H9 (cell line): ENCODE data around the gene FBXO22. TPM values are rescaled to one million over a fixed set of nuclear protein-coding genes. Genes with fewer than 3 reads are reported as not detected.

Experiments used
- DNase-seq: peaks from one replicate; pipeline ENCODE4 v3.0.0-alpha.2; 2017
- H2AFZ ChIP-seq: one replicate; pipeline ENCODE4 v1.6.1; 2013; ENCODE audit warnings: mild to moderate bottlenecking, low read length, control low read depth, moderate library complexity
- H2AK5ac ChIP-seq: 2 replicates; pipeline ENCODE4 v1.6.1; 2013; ENCODE audit warnings: low read length, control low read depth, mixed read lengths; ENCODE audit not compliant: insufficient read length
- H2BK120ac ChIP-seq: one replicate; pipeline ENCODE4 v1.6.1; 2013; ENCODE audit warnings: low read depth, mild to moderate bottlenecking, low read length, control low read depth, inconsistent platforms; ENCODE audit not compliant: poor library complexity, severe bottlenecking
- H2BK12ac ChIP-seq: 2 replicates; pipeline ENCODE4 v1.6.1; 2013; ENCODE audit warnings: low read length, control low read depth, mixed read lengths, low read depth; ENCODE audit not compliant: insufficient read length
- H2BK15ac ChIP-seq: 2 replicates; pipeline ENCODE4 v1.6.1; 2013; ENCODE audit warnings: low read depth, low read length, control low read depth
- H2BK20ac ChIP-seq: one replicate; pipeline ENCODE4 v1.6.1; 2013; ENCODE audit warnings: low read depth, mild to moderate bottlenecking, low read length, control low read depth, inconsistent platforms; ENCODE audit not compliant: poor library complexity, severe bottlenecking
- H2BK5ac ChIP-seq: 2 replicates; pipeline ENCODE4 v1.6.1; 2013; ENCODE audit warnings: low read length, control low read depth, mixed read lengths; ENCODE audit not compliant: insufficient read length
- H3K14ac ChIP-seq: 2 replicates; pipeline ENCODE4 v1.6.1; 2013; ENCODE audit warnings: low read length, control low read depth; ENCODE audit not compliant: insufficient read depth
- H3K18ac ChIP-seq: 2 replicates; pipeline ENCODE4 v1.6.1; 2013; ENCODE audit warnings: low read depth, mild to moderate bottlenecking, mixed read lengths, low read length, control low read depth; ENCODE audit not compliant: insufficient read length
- H3K23ac ChIP-seq: 2 replicates; pipeline ENCODE4 v1.6.1; 2013; ENCODE audit warnings: low read length, control low read depth, mixed read lengths, low read depth; ENCODE audit not compliant: insufficient read length
- H3K23me2 ChIP-seq: 2 replicates; pipeline ENCODE4 v1.6.1; 2013; ENCODE audit warnings: low read depth, mild to moderate bottlenecking, mixed read lengths, low read length, control low read depth; ENCODE audit not compliant: insufficient read length, poor library complexity, severe bottlenecking
- H3K27ac ChIP-seq: 2 replicates; pipeline ENCODE4 v1.5.1; 2013; ENCODE audit warnings: low read length, control low read depth, mixed read lengths, low read depth; ENCODE audit not compliant: insufficient read length
- H3K27me3 ChIP-seq: 2 replicates; pipeline ENCODE4 v1.6.1; 2013; ENCODE audit warnings: low read length, control low read depth, inconsistent platforms; ENCODE audit not compliant: insufficient read depth
- H3K4ac ChIP-seq: 2 replicates; pipeline ENCODE4 v1.6.1; 2013; ENCODE audit warnings: low read depth, mild to moderate bottlenecking, control low read depth, inconsistent platforms, low read length, moderate library complexity
- H3K4me1 ChIP-seq: 2 replicates; pipeline ENCODE4 v1.6.1; 2013; ENCODE audit warnings: low read length, control low read depth, inconsistent platforms; ENCODE audit not compliant: insufficient read depth
- H3K4me2 ChIP-seq: 2 replicates; pipeline ENCODE4 v1.6.1; 2013; ENCODE audit warnings: low read length, control low read depth, mixed read lengths; ENCODE audit not compliant: insufficient read length, insufficient read depth
- H3K56ac ChIP-seq: 2 replicates; pipeline ENCODE4 v1.6.1; 2013; ENCODE audit warnings: low read depth, mild to moderate bottlenecking, mixed read lengths, low read length, control low read depth; ENCODE audit not compliant: insufficient read length
- H3K79me1 ChIP-seq: 2 replicates; pipeline ENCODE4 v1.6.1; 2013; ENCODE audit warnings: low read depth, mild to moderate bottlenecking, moderate library complexity, low read length, control low read depth, inconsistent platforms; ENCODE audit not compliant: insufficient read depth, poor library complexity, severe bottlenecking
- H3K79me2 ChIP-seq: 2 replicates; pipeline ENCODE4 v1.6.1; 2013; ENCODE audit warnings: low read length, control low read depth, inconsistent platforms; ENCODE audit not compliant: insufficient read depth
- H3K9ac ChIP-seq: 2 replicates; pipeline ENCODE4 v1.6.1; 2013; ENCODE audit warnings: low read length, control low read depth, mixed read lengths; ENCODE audit not compliant: insufficient read length; ENCODE audit errors: extremely low read depth
- H3K9me3 ChIP-seq: one replicate; pipeline ENCODE4 v1.6.1; 2013; ENCODE audit warnings: low read depth, low read length, inconsistent platforms; ENCODE audit not compliant: control insufficient read depth
- H3T11ph ChIP-seq: one replicate; pipeline ENCODE4 v1.6.1; 2013; ENCODE audit warnings: mild to moderate bottlenecking, low read length, control low read depth, inconsistent platforms
- H4K20me1 ChIP-seq: one replicate; pipeline ENCODE4 v1.6.1; 2013; ENCODE audit not compliant: control insufficient read depth, insufficient read length, insufficient read depth
- H4K5ac ChIP-seq: 2 replicates; pipeline ENCODE4 v1.6.1; 2013; ENCODE audit warnings: low read depth, mild to moderate bottlenecking, mixed read lengths, low read length, control low read depth; ENCODE audit not compliant: insufficient read length
- H4K8ac ChIP-seq: replicated peaks from 2 replicates; pipeline ENCODE4 v1.6.1; 2013; ENCODE audit warnings: low read length, control low read depth, mixed read lengths, low read depth; ENCODE audit not compliant: insufficient read length
- H4K91ac ChIP-seq: 2 replicates; pipeline ENCODE4 v1.6.1; 2013; ENCODE audit warnings: low read depth, mild to moderate bottlenecking, moderate library complexity, mixed read lengths, low read length, control low read depth; ENCODE audit not compliant: insufficient read length
- H3K27ac Mint-ChIP-seq, 3 experiments: 2 replicates in 2 of 3; 3 replicates in 1 of 3; pipeline ENCODE4 v1.8.0; 2020 to 2021; ENCODE audit warnings: mixed read lengths in 3 of 3, mild to moderate bottlenecking in 1 of 3, moderate library complexity in 1 of 3
- H3K27me3 Mint-ChIP-seq: 2 replicates; pipeline ENCODE4 v1.8.0; 2021; ENCODE audit warnings: low read depth, mild to moderate bottlenecking, moderate library complexity, mixed read lengths
- H3K36me3 Mint-ChIP-seq, 3 experiments: 2 replicates in 2 of 3; 3 replicates in 1 of 3; pipeline ENCODE4 v1.8.0; 2020 to 2021; ENCODE audit warnings: low read depth in 3 of 3, mixed read lengths in 3 of 3; ENCODE audit not compliant: insufficient read depth in 1 of 3
- H3K4me1 Mint-ChIP-seq, 2 experiments: 2 replicates each; pipeline ENCODE4 v1.8.0; 2020; ENCODE audit warnings: mixed read lengths in 2 of 2
- H3K4me3 Mint-ChIP-seq, 2 experiments: 2 replicates in 1 of 2; 3 replicates in 1 of 2; pipeline ENCODE4 v1.8.0; 2020 to 2021; ENCODE audit warnings: mild to moderate bottlenecking in 2 of 2, mixed read lengths in 2 of 2, moderate library complexity in 1 of 2
- H3K9me3 Mint-ChIP-seq, 2 experiments: 2 replicates in 1 of 2; 3 replicates in 1 of 2; pipeline ENCODE4 v1.8.0; 2020; ENCODE audit warnings: mild to moderate bottlenecking in 2 of 2, mixed read lengths in 2 of 2, moderate library complexity in 1 of 2
- CTCF ChIP-seq: fragments of 200-600 bp; sonication (generic); conservative IDR thresholded peaks from 3 replicates; pipeline ENCODE4 v1.8.0; 2021; ENCODE audit warnings: antibody characterized with exemption, mild to moderate bottlenecking
- WGBS: extraction: QIAGEN DNeasy Blood & Tissue Kit; methylation state at CpG from one replicate; pipeline ENCODE4 v1.1.7; 2013; ENCODE audit warnings: missing lambda C conversion rate, low lambda C conversion rate, mixed read lengths; ENCODE audit not compliant: insufficient read length; ENCODE audit errors: extremely low coverage; 5-methylcytosine and 5-hydroxymethylcytosine counted together
- total RNA-seq: library from RNA; stranded (reverse); gene quantifications from 2 replicates; pipeline ENCODE4 v1.2.1, GENCODE V29; 2021

Gene FBXO22
- total RNA-seq, 1 experiment from 2014 or later: 59.9 TPM

GRCh38 chr15:75928680-75929608 lies 25.3 kb downstream of the FBXO22 start:
- Histone ChIP-seq H4K5ac (no peak overlapping the region), H3K79me1 (no peaks in the 10 kb centered on the region), H2BK12ac (no peak overlapping the region), H3K4me1 (peaks cover 10% of the 10 kb centered on the region), H2BK120ac (no peak overlapping the region), H3K4me2 (no peak overlapping the region), H3K4ac (no peak overlapping the region), H3K18ac (no peak overlapping the region), H3K27me3 (no peaks in the 10 kb centered on the region), H3K9me3 (no peaks in the 10 kb centered on the region), H2BK5ac (no peak overlapping the region), H3K23me2 (no peaks in the 10 kb centered on the region), H4K8ac (no peak overlapping the region), H3K79me2 (0 out of 2 replicates have a peak, but pooled peaks cover 1% of the 10 kb centered on the region), H3K56ac (no peak overlapping the region), H2BK20ac (no peak overlapping the region), H2AFZ (no peak overlapping the region), H4K91ac (no peak overlapping the region), H3K23ac (no peak overlapping the region), H2AK5ac (no peak overlapping the region), H3K27ac (no peak overlapping the region), H2BK15ac (no peak overlapping the region), H3K14ac (no peak overlapping the region), H4K20me1 (no peaks in the 10 kb centered on the region), H3K9ac (no peak overlapping the region), H3T11ph (no peak overlapping the region)
- H3K4me3 Mint-ChIP-seq: no peak overlapping the region
- no CpG with 5 or more reads among the region's 9 CpGs for WGBS
- H3K36me3 Mint-ChIP-seq: peaks cover 12 to 47% (median 34%) of the 10 kb centered on the region in 3 experiments; a peak in 6 of 7 replicates
- DNase-seq: peak; percentile 56
- peaks cover 26 to 30% of the 10 kb centered on the region in 2 experiments for H3K4me1 Mint-ChIP-seq
- no peaks in the 10 kb centered on the region for H3K27me3 Mint-ChIP-seq
- no peaks in the 10 kb centered on the region for H3K9me3 Mint-ChIP-seq
- peak overlapping the region in 2 of 3 experiments; percentile 16 to 69; a peak in 2 of 7 replicates for H3K27ac Mint-ChIP-seq
- TF ChIP-seq CTCF: peak; percentile 72
